ENCODE measurements around the gene SARS1.

DNA sequence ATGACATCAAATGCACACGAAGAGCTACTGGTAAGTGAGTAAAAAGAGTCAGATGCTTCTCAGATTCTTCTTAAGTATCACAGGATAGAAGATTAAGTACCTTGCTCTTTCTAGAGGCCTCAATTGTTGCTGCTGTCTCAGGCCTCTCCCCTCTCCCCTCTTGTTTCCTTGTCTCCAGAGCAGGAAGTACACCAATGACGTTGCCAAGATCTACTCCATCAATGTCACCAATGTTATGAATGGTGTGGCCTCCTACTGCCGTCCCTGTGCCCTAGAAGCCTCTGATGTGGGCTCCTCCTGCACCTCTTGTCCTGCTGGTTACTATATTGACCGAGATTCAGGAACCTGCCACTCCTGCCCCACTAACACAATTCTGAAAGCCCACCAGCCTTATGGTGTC is 21.3 kb upstream of the SARS1 start:
- TF ChIP-seq, protein P1, sequence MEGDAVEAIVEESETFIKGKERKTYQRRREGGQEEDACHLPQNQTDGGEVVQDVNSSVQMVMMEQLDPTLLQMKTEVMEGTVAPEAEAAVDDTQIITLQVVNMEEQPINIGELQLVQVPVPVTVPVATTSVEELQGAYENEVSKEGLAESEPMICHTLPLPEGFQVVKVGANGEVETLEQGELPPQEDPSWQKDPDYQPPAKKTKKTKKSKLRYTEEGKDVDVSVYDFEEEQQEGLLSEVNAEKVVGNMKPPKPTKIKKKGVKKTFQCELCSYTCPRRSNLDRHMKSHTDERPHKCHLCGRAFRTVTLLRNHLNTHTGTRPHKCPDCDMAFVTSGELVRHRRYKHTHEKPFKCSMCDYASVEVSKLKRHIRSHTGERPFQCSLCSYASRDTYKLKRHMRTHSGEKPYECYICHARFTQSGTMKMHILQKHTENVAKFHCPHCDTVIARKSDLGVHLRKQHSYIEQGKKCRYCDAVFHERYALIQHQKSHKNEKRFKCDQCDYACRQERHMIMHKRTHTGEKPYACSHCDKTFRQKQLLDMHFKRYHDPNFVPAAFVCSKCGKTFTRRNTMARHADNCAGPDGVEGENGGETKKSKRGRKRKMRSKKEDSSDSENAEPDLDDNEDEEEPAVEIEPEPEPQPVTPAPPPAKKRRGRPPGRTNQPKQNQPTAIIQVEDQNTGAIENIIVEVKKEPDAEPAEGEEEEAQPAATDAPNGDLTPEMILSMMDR (IDR thresholded peaks at IDR 0.05): no peak
- TF ChIP-seq POLR2A (IDR thresholded peaks at IDR 0.05): no peak

All from tibial nerve (tissue), 3 donors.